Glutamatergic neuron (in vitro differentiated cells): ENCODE results near the gene TLL2. TPM values are rescaled to one million over a fixed set of nuclear protein-coding genes. Genes with fewer than 3 reads are reported as not detected.

Experiments used
- DNase-seq: peaks from one replicate; pipeline ENCODE4 v3.0.0; 2022
- H3K27ac Mint-ChIP-seq: one replicate; pipeline ENCODE4 v1.8.0; 2020; ENCODE audit warnings: mild to moderate bottlenecking, mixed read lengths, inconsistent platforms; ENCODE audit not compliant: unreplicated experiment
- H3K27me3 Mint-ChIP-seq: one replicate; pipeline ENCODE4 v1.8.0; 2020; ENCODE audit warnings: mild to moderate bottlenecking, moderate library complexity, mixed read lengths, inconsistent platforms; ENCODE audit not compliant: unreplicated experiment
- H3K36me3 Mint-ChIP-seq: one replicate; pipeline ENCODE4 v1.8.0; 2020; ENCODE audit warnings: mild to moderate bottlenecking, mixed read lengths, inconsistent platforms; ENCODE audit not compliant: unreplicated experiment
- H3K4me1 Mint-ChIP-seq: one replicate; pipeline ENCODE4 v1.8.0; 2020; ENCODE audit warnings: mild to moderate bottlenecking, low read depth, mixed read lengths, inconsistent platforms; ENCODE audit not compliant: unreplicated experiment
- H3K4me3 Mint-ChIP-seq: one replicate; pipeline ENCODE4 v1.8.0; 2020; ENCODE audit warnings: mild to moderate bottlenecking, mixed read lengths, inconsistent platforms; ENCODE audit not compliant: unreplicated experiment
- H3K9me3 Mint-ChIP-seq: one replicate; pipeline ENCODE4 v1.8.0; 2020; ENCODE audit warnings: mild to moderate bottlenecking, moderate library complexity, mixed read lengths, inconsistent platforms; ENCODE audit not compliant: unreplicated experiment
- CTCF ChIP-seq: fragments of 200-600 bp; sonication (generic); IDR thresholded peaks from one replicate; pipeline ENCODE4 v1.5.0; 2021; ENCODE audit not compliant: partially characterized antibody, unreplicated experiment
- total RNA-seq: library from RNA; stranded (reverse); fragmentation: NEBNext Ultra II Directional; extraction: Animal tissue kit (Norgen Biotek cat#: 25700); gene quantifications from one replicate; pipeline ENCODE4 v1.2.1, GENCODE V29; 2021; ENCODE audit not compliant: unreplicated experiment

The TLL2 gene
- total RNA-seq, 1 donor from 2014 or later, result 0.17 TPM

- H3K27me3 Mint-ChIP-seq, result peaks cover 4% of the 10 kb centered on the region
- DNase-seq, result no peak
- TF ChIP-seq CTCF, result no peak
- no peaks in the 10 kb centered on the region for H3K4me1 Mint-ChIP-seq
- no peak overlapping the region for H3K4me3 Mint-ChIP-seq
- H3K9me3 Mint-ChIP-seq, result no peaks in the 10 kb centered on the region
- H3K36me3 Mint-ChIP-seq, result no peaks in the 10 kb centered on the region
- no peak overlapping the region for H3K27ac Mint-ChIP-seq
These were observed 25.4 kb downstream of the TLL2 start for GRCh38 chr10:96488161-96488935.

GRCh38 chr10:96482815-96483588, 30.7 kb downstream of the TLL2 start:
- no peaks in the 10 kb centered on the region for H3K36me3 Mint-ChIP-seq
- H3K27me3 Mint-ChIP-seq, result peaks cover 2% of the 10 kb centered on the region
- no peak overlapping the region for H3K4me3 Mint-ChIP-seq
- no peaks in the 10 kb centered on the region for H3K4me1 Mint-ChIP-seq
- TF ChIP-seq CTCF, result no peak
- no peak for DNase-seq
- H3K9me3 Mint-ChIP-seq, result no peaks in the 10 kb centered on the region
- no peak overlapping the region for H3K27ac Mint-ChIP-seq

GRCh38 chr10:96478355-96478754, 35.4 kb downstream of the TLL2 start:
- peaks cover 5% of the 10 kb centered on the region for H3K36me3 Mint-ChIP-seq
- no peaks in the 10 kb centered on the region for H3K4me1 Mint-ChIP-seq
- no peak overlapping the region for H3K4me3 Mint-ChIP-seq
- no peak for TF ChIP-seq CTCF
- no peaks in the 10 kb centered on the region for H3K9me3 Mint-ChIP-seq
- peaks cover 5% of the 10 kb centered on the region for H3K27me3 Mint-ChIP-seq
- no peak for DNase-seq
- no peak overlapping the region for H3K27ac Mint-ChIP-seq

- H3K27ac Mint-ChIP-seq, result no peak overlapping the region
- H3K36me3 Mint-ChIP-seq, result peaks cover 5% of the 10 kb centered on the region
- no peaks in the 10 kb centered on the region for H3K4me1 Mint-ChIP-seq
- no peak for TF ChIP-seq CTCF
- H3K4me3 Mint-ChIP-seq, result no peak overlapping the region
- no peaks in the 10 kb centered on the region for H3K9me3 Mint-ChIP-seq
- no peak for DNase-seq
- peaks cover 5% of the 10 kb centered on the region for H3K27me3 Mint-ChIP-seq
These were observed 39.9 kb downstream of the TLL2 start for GRCh38 chr10:96473866-96474265.

GRCh38 chr10:96470116-96470743, 43.5 kb downstream of the TLL2 start:
- TF ChIP-seq CTCF, result peak; percentile 58
- no peaks in the 10 kb centered on the region for H3K4me1 Mint-ChIP-seq
- no peak overlapping the region for H3K4me3 Mint-ChIP-seq
- no peaks in the 10 kb centered on the region for H3K9me3 Mint-ChIP-seq
- H3K27ac Mint-ChIP-seq, result no peak overlapping the region
- H3K36me3 Mint-ChIP-seq, result no peaks in the 10 kb centered on the region
- DNase-seq, result peak; percentile 76
- no peaks in the 10 kb centered on the region for H3K27me3 Mint-ChIP-seq
